Suppressor macrophage treated with lipopolysaccharide for 4 hours (primary cell): Measurements from ENCODE around the gene P2RX1.
"Not testable (repeated sequence)": the region's sequence is repeated elsewhere in the genome, so short reads cannot be mapped to it uniquely, and the experiment has no call there.

ENCODE experiments used
- DNase-seq: peaks from one replicate; pipeline ENCODE4 v3.0.0-alpha.2; 2020

Gene P2RX1

GRCh38 chr17:3885271-3885670 lies 31.0 kb downstream of the P2RX1 start:
- DNase-seq, result no peak

- no peak for DNase-seq
Measured at GRCh38 chr17:3884188-3884587, 32.1 kb downstream of the P2RX1 start.

GRCh38 chr17:3882276-3882675 lies 34.0 kb downstream of the P2RX1 start:
- DNase-seq, result no peak

- no peak for DNase-seq
Measured at GRCh38 chr17:3880983-3881382, 35.3 kb downstream of the P2RX1 start.

GRCh38 chr17:3879591-3880417 lies 36.5 kb downstream of the P2RX1 start:
- no peak for DNase-seq

- no peak for DNase-seq
Measured at GRCh38 chr17:3879186-3879585, 37.1 kb downstream of the P2RX1 start.

GRCh38 chr17:3877220-3877619 lies 39.0 kb downstream of the P2RX1 start:
- DNase-seq, result no peak

- DNase-seq, result no peak
Measured at GRCh38 chr17:3875317-3875716, 40.9 kb downstream of the P2RX1 start.

GRCh38 chr17:3873862-3874261 lies 42.4 kb downstream of the P2RX1 start:
- DNase-seq, result no peak

- DNase-seq, result no peak
Measured at GRCh38 chr17:3870871-3871306, 45.4 kb downstream of the P2RX1 start.

- no peak for DNase-seq
Measured at GRCh38 chr17:3867606-3868005, 48.7 kb downstream of the P2RX1 start.

- DNase-seq, result no peak
Measured at GRCh38 chr17:3867106-3867505, 49.2 kb downstream of the P2RX1 start.

GRCh38 chr17:3866276-3866675 lies 50.0 kb downstream of the P2RX1 start:
- no peak for DNase-seq

GRCh38 chr17:3865176-3865575 lies 51.1 kb downstream of the P2RX1 start:
- DNase-seq, result no peak

GRCh38 chr17:3864534-3864933 lies 51.7 kb downstream of the P2RX1 start:
- DNase-seq, result no peak

GRCh38 chr17:3861761-3862681 lies 54.2 kb downstream of the P2RX1 start:
- no peak for DNase-seq

GRCh38 chr17:3860939-3861700 lies 55.1 kb downstream of the P2RX1 start:
- DNase-seq, result no peak

- no peak for DNase-seq
Measured at GRCh38 chr17:3859940-3860339, 56.3 kb downstream of the P2RX1 start.

GRCh38 chr17:3857261-3858105 lies 58.8 kb downstream of the P2RX1 start:
- no peak for DNase-seq

GRCh38 chr17:3854204-3854603 lies 62.1 kb downstream of the P2RX1 start:
- not testable (repeated sequence) for DNase-seq

GRCh38 chr17:3852561-3852960 lies 63.7 kb downstream of the P2RX1 start:
- DNase-seq, result no peak

- DNase-seq, result no peak
Measured at GRCh38 chr17:3851461-3852100, 64.7 kb downstream of the P2RX1 start.
